NCI-H2227 treated with DMSO at 0.1 percent for 48 hours (cell line): ENCODE results near the gene HTR3D.
A peak's percentile ranks its signal among the peaks of the same experiment; 100 is the strongest.
"Not testable (repeated sequence)": the region's sequence is repeated elsewhere in the genome, so short reads cannot be mapped to it uniquely, and the experiment has no call there.

ENCODE experiments used
- DNase-seq: peaks from one replicate; lab custom pipeline; 2025; lab: John Stamatoyannopoulos, UW

HTR3D gene

GRCh38 chr3:184016169-184016570, 15.4 kb upstream of the HTR3D start:
- DNase-seq, result no peak

- peak; percentile 61 for DNase-seq
These were observed 14.5 kb upstream of the HTR3D start for GRCh38 chr3:184016811-184017671.

- DNase-seq, result peak; percentile 97
These were observed 13.7 kb upstream of the HTR3D start, which contains the start of gene ABCC5 for GRCh38 chr3:184017672-184018423. TSS of gene ABCC5 (minus strand) at chr3:184017884. CDS start at chr3:184014392, 3,492 bp downstream.

GRCh38 chr3:184018424-184018973, 13.0 kb upstream of the HTR3D start:
- no peak for DNase-seq

GRCh38 chr3:184022323-184022722, 9.2 kb upstream of the HTR3D start:
- no peak for DNase-seq

- DNase-seq, result not testable (repeated sequence)
These were observed 6.3 kb upstream of the HTR3D start for GRCh38 chr3:184025256-184025655.

GRCh38 chr3:184028275-184028890, 3.2 kb upstream of the HTR3D start:
- DNase-seq, result not testable (repeated sequence)

- DNase-seq, result no peak
These were observed 2.1 kb upstream of the HTR3D start for GRCh38 chr3:184029443-184029842.

- no peak for DNase-seq
These were observed 1.0 kb upstream of the HTR3D start for GRCh38 chr3:184030536-184030935.

- no peak for DNase-seq
These were observed 6.3 kb downstream of the HTR3D start for GRCh38 chr3:184037816-184038215.

GRCh38 chr3:184038307-184038706, 6.8 kb downstream of the HTR3D start:
- not testable (repeated sequence) for DNase-seq

GRCh38 chr3:184039414-184039813, 7.9 kb downstream of the HTR3D start:
- DNase-seq, result peak; percentile 62

- DNase-seq, result no peak
These were observed 8.5 kb downstream of the HTR3D start for GRCh38 chr3:184040010-184040409.

- peak; percentile 63 for DNase-seq
These were observed 11.1 kb downstream of the HTR3D start for GRCh38 chr3:184042617-184043016.

- no peak for DNase-seq
These were observed 14.5 kb downstream of the HTR3D start for GRCh38 chr3:184045995-184046394.

GRCh38 chr3:184050217-184050847, 18.8 kb downstream of the HTR3D start:
- DNase-seq, result no peak

GRCh38 chr3:184052767-184053166, 21.2 kb downstream of the HTR3D start, which contains the start of gene HTR3C:
TSS of gene HTR3C (plus strand) at chr3:184053047. CDS start at chr3:184053081, 34 bp downstream.
- no peak for DNase-seq

GRCh38 chr3:184058029-184058428, 26.5 kb downstream of the HTR3D start:
- no peak for DNase-seq

- DNase-seq, result no peak
These were observed 27.9 kb downstream of the HTR3D start for GRCh38 chr3:184059424-184059823.

GRCh38 chr3:184062637-184063036, 31.1 kb downstream of the HTR3D start:
- DNase-seq, result no peak

GRCh38 chr3:184066211-184066610, 34.7 kb downstream of the HTR3D start:
- no peak for DNase-seq
